Globus pallidus (tissue), 1 donor: ENCODE results near the gene CMTM1.
"Not testable (repeated sequence)": the region's sequence is repeated elsewhere in the genome, so short reads cannot be mapped to it uniquely, and the experiment has no call there.

ENCODE experiments used
- DNase-seq: peaks from one replicate; pipeline ENCODE4 v3.0.0-alpha.2; 2015; ENCODE audit warnings: low spot score

CMTM1 gene

GRCh38 chr16:66614161-66614802 lies 48.0 kb downstream of the CMTM1 start:
- no peak for DNase-seq

GRCh38 chr16:66616169-66616568 lies 49.9 kb downstream of the CMTM1 start:
- no peak for DNase-seq

GRCh38 chr16:66616592-66616991 lies 50.4 kb downstream of the CMTM1 start:
- DNase-seq: no peak

- DNase-seq: no peak
Observed at GRCh38 chr16:66617010-66617434, 50.8 kb downstream of the CMTM1 start.

- no peak for DNase-seq
Observed at GRCh38 chr16:66617728-66618127, 51.5 kb downstream of the CMTM1 start.

- DNase-seq: no peak
Observed at GRCh38 chr16:66618588-66619375, 52.5 kb downstream of the CMTM1 start.

GRCh38 chr16:66619534-66620428 lies 53.5 kb downstream of the CMTM1 start:
- DNase-seq: no peak

GRCh38 chr16:66620429-66620795 lies 54.2 kb downstream of the CMTM1 start:
- no peak for DNase-seq

- DNase-seq: no peak
Observed at GRCh38 chr16:66621973-66622372, 55.7 kb downstream of the CMTM1 start.

GRCh38 chr16:66622863-66623262 lies 56.6 kb downstream of the CMTM1 start:
- no peak for DNase-seq

- no peak for DNase-seq
Observed at GRCh38 chr16:66623755-66624154, 57.5 kb downstream of the CMTM1 start.

- not testable (repeated sequence) for DNase-seq
Observed at GRCh38 chr16:66627611-66628378, 61.6 kb downstream of the CMTM1 start.
